IPS-NIHi7 (cell line): ENCODE measurements around the gene PPBP.

Source experiments
- DNase-seq: peaks from one replicate; pipeline ENCODE4 v3.0.0; 2012; ENCODE audit warnings: mixed read lengths; ENCODE audit errors: extremely low spot score

Gene PPBP

GRCh38 chr4:73988061-73988460 is at the start of gene PPBP:
PPBP (minus strand) TSS chr4:73988190; CDS start chr4:73988103, 87 bp downstream.
- DNase-seq: no peak

- peak; percentile 18 for DNase-seq
These were observed 49.3 kb upstream of the PPBP start for GRCh38 chr4:74037076-74037955.

- DNase-seq: no peak
These were observed 45.7 kb upstream of the PPBP start for GRCh38 chr4:74033739-74034138.

DNA sequence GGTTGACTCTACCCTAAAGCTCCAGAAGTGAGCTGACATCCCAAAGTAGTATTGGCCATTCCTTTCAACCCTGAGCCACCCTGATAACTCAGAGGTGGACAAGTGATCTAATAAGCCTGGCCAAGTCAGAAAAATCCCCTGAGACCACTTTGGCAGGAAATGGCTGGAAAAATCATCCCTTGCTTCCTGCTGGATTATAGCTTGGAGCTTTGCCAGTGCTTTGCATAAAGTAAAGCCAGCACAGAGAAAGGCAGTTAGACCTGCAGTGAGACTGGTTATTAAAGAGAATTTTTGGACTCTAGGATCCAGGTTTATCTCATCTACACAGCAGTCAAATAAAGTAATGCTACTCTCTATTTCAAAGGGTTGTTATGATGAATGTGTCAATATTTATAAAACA is 44.1 kb upstream of the PPBP start:
- DNase-seq: no peak

DNA sequence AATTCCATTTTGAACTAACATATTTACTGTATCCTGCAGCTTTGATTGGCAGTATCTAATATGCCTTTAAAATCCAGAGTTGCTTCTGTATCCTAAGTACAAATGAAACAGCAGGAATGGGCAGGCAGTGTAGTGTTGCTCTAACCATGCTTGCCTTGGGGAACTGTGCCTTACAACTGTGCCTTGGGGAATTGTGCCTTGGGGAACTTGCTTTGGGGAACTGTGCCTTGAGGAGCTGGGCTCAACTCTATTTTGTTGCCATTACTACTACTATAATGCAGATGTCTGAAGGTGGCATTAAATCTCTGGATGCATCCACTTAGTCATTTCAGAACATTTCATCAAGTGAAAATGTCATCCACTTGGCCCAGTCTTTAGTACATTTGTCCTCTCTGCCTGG is 43.6 kb upstream of the PPBP start:
- no peak for DNase-seq

- DNase-seq: no peak
These were observed 42.3 kb upstream of the PPBP start for GRCh38 chr4:74030285-74030684.

GRCh38 chr4:74028504-74028903 is 40.5 kb upstream of the PPBP start:
- no peak for DNase-seq

- no peak for DNase-seq
These were observed 35.7 kb upstream of the PPBP start for GRCh38 chr4:74023709-74024108.

GRCh38 chr4:74021601-74022000 is 33.6 kb upstream of the PPBP start:
- DNase-seq: no peak

DNA sequence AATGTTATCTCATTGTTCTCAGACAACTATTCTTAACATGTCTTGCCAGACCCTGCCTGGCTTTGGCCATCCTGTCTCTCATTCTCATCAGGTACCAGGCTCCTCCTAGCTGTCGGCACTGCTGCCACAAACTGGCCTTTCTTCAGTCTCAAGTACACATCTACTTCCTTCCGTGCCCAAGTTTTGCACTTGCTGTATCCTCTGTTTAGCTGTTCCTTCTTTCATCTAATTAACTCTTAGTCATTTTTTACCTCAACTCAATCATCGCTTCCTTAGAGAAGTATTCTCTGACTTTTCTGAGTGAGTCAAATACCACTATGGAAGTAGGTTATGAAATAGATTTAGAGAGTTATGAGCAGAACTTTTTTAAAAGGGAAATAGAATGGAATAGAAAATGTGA is 30.8 kb upstream of the PPBP start:
- DNase-seq: no peak

GRCh38 chr4:74018116-74018515 is 30.1 kb upstream of the PPBP start:
- no peak for DNase-seq

DNA sequence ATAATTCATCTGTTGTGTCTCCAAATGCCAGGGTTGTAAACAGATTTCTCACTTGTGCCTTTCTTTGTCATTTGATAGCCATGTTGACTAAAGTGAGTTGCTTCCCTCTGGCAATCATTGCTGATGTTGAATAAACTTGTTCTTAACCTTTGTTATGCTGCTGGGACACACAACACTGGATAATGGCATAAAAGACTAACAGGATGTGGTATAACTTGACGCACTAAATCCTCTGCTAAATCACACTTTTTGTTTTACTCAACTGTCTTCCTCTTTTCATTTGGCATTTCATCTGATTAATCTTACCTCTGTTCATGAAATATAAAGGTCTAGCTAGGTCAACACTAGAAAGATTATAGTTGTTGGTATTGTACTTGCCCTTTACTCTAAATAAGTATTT is 28.1 kb upstream of the PPBP start:
- DNase-seq: no peak

- no peak for DNase-seq
These were observed 27.3 kb upstream of the PPBP start for GRCh38 chr4:74015126-74015780.

DNA sequence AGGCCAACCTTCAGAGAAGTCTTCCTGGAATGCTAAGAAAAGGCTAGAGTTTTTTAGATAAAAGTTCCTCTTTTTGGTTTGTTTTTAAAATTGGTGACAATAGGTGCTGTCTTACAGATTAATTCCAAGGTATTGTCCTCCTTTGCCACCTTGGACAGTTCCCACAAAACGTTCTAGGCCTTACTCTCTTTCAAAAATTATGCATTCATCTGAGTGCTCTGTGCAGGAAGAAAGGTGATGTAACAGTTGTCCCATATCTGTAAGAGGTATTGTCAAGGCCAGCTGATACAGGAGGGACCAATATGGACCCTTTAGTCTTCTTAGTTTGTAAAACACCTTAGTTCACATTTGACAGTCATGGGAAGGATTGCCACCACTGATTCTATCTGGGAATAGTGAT is 26.3 kb upstream of the PPBP start:
- no peak for DNase-seq

DNA sequence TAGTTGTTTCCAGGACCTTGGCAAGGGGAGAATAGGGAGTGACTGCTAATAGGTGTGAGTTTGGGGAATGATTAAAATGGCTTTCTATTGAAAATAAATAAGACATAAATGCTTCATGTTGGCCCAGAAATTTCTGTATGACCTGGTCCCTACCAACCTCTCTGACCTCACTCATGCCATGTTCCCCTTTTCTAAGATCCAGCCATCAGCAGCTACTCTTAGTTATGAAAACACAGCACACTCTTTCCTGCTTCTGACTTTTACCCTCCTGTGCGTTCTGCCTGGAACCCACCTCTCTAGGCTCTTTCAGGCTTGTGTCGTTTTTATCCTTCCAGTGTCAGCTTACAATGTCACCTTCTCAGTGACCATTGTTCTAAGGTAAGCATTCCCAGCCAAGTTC is 25.3 kb upstream of the PPBP start:
- no peak for DNase-seq

DNA sequence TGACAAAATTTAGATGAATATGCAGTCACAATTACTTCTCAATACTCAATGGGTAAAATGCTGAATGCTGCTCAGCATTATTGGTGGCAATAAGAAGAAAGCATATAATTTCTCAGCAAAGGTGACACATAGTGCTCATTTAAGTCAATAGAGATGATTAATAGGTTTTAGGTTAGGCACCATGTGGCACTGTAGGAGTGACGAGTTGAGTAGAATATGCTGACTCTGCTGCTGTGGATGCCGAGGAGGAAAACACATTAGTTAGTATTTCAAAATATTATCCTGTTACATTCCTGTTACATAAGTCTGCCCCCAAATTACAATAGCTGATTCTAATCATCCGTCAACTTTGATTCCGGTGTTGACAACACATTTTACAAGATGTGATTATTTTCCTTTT is 24.1 kb upstream of the PPBP start:
- DNase-seq: no peak

GRCh38 chr4:74009307-74009706 is 21.3 kb upstream of the PPBP start:
- DNase-seq: no peak

GRCh38 chr4:74006009-74006476 is 18.1 kb upstream of the PPBP start:
- no peak for DNase-seq

DNA sequence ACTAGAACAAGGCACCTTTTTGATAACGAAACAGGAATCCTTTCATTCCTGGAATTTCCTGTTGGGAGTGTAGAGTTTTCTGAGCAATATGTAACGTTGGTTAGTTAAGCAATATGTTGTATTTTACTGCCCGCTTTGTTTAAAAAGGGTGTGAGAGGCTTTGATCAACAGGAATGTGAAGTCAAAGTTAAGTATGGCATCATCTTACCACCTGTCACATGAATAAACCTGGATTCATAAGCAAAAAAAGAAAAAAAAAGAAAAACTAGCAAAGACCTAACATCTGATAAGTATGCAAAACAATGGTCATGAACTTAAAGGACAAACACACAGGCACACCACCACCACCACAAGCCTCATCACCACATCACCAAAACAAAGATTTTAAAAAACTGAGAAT is 17.5 kb upstream of the PPBP start:
- no peak for DNase-seq

DNA sequence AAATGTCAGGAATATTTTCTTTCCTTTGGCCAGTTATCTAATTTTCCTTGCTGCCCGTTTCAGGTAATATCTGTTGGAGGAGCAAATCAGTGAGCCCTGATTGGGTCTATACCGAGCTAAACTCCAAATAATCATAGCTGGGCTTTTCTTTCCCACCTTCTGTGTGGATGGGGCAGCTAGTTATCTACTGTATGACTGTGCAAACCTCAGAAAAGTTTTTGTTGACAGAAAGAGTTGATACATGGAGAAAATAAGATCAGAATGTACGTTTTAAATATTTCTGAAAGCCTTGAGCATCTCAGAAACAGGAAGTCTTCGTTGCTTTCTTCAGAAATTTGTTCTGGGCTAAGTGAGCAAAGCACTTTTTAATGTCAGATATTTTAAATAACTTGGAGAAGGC is 16.7 kb upstream of the PPBP start:
- no peak for DNase-seq

GRCh38 chr4:74000301-74000700 is 12.3 kb upstream of the PPBP start:
- DNase-seq: no peak

GRCh38 chr4:73998040-73999011 is 10.3 kb upstream of the PPBP start, which contains the start of gene CXCL5:
CXCL5 (minus strand) TSS chr4:73998677; CDS start chr4:73998581, 96 bp downstream.
- peak; percentile 80 for DNase-seq
